DND-41 (cell line): ENCODE data around the gene NANOS3.

Experiments used
- EZH2 ChIP-seq: IDR thresholded peaks from 3 replicates; pipeline ENCODE4 v1.6.1; 2012; ENCODE audit warnings: borderline replicate concordance, low read depth, mild to moderate bottlenecking, moderate library complexity, low read length, inconsistent platforms; ENCODE audit not compliant: severe bottlenecking
- TF ChIP-seq, protein P1 (sequence below): IDR thresholded peaks from 2 replicates; pipeline ENCODE4 v1.5.1; 2012; ENCODE audit warnings: borderline replicate concordance, low read length, moderate library complexity, mild to moderate bottlenecking; ENCODE audit not compliant: poor library complexity, severe bottlenecking; ENCODE audit errors: extremely low read depth

GRCh38 chr19:13892870-13893269 is 15.9 kb downstream of the NANOS3 start:
- TF ChIP-seq, protein P1, sequence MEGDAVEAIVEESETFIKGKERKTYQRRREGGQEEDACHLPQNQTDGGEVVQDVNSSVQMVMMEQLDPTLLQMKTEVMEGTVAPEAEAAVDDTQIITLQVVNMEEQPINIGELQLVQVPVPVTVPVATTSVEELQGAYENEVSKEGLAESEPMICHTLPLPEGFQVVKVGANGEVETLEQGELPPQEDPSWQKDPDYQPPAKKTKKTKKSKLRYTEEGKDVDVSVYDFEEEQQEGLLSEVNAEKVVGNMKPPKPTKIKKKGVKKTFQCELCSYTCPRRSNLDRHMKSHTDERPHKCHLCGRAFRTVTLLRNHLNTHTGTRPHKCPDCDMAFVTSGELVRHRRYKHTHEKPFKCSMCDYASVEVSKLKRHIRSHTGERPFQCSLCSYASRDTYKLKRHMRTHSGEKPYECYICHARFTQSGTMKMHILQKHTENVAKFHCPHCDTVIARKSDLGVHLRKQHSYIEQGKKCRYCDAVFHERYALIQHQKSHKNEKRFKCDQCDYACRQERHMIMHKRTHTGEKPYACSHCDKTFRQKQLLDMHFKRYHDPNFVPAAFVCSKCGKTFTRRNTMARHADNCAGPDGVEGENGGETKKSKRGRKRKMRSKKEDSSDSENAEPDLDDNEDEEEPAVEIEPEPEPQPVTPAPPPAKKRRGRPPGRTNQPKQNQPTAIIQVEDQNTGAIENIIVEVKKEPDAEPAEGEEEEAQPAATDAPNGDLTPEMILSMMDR = no peak
- no peak for TF ChIP-seq EZH2
